Adrenal gland (tissue), 12 donors: ENCODE measurements around the gene ZC3H18. TPM values are rescaled to one million over a fixed set of nuclear protein-coding genes. Genes with fewer than 3 reads are reported as not detected.

ENCODE experiments used
- DNase-seq, 7 donors: peaks; one replicate each; pipeline ENCODE4 v3.0.0-alpha.2; 2019 to 2020
- H3K27ac ChIP-seq, 5 donors: fragments of 200-600 bp; sonication (generic) in 4 of 5; 1 replicate in 3 of 5; 2 replicates in 2 of 5; pipeline versions ENCODE4 v1.5.1 to v1.8.0; 2016 to 2020; ENCODE audit warnings: mild to moderate bottlenecking in 1 of 5
- H3K27me3 ChIP-seq: fragments of 200-600 bp; 2 replicates; pipeline ENCODE4 v1.8.0; 2021
- H3K36me3 ChIP-seq, 2 donors: fragments of 200-600 bp; replicated peaks in 1 of 2; 1 replicate in 1 of 2; 2 replicates in 1 of 2; pipeline versions ENCODE4 v1.5.1 to v1.8.0; 2018 to 2022
- H3K4me1 ChIP-seq, 2 donors: fragments of 200-600 bp; replicated peaks in 1 of 2; 1 replicate in 1 of 2; 2 replicates in 1 of 2; pipeline versions ENCODE4 v1.5.1 to v1.8.0; 2018 to 2021
- H3K4me3 ChIP-seq, 4 donors: fragments of 200-600 bp; sonication (generic) in 3 of 4; one replicate each; pipeline ENCODE4 v1.5.1; 2016 to 2018
- H3K9me3 ChIP-seq, 3 donors: fragments of 200-600 bp; sonication (generic) in 1 of 3; replicated peaks in 1 of 3; 1 replicate in 2 of 3; 2 replicates in 1 of 3; pipeline versions ENCODE4 v1.5.1 to v1.8.0; 2016 to 2021
- CTCF ChIP-seq, 6 experiments: fragments of 450-650 bp in 4 of 6; fragments of 200-600 bp in 2 of 6; sonication (generic) in 1 of 6; IDR thresholded peaks; 1 replicate in 5 of 6; 2 replicates in 1 of 6; pipeline versions ENCODE4 v1.5.1 to v1.8.0; 2016 to 2021; ENCODE audit warnings: antibody characterized with exemption in 6 of 6, mild to moderate bottlenecking in 2 of 6, moderate library complexity in 1 of 6
- POLR2A ChIP-seq, 2 donors: fragments of 450-650 bp; IDR thresholded peaks; one replicate each; pipeline ENCODE4 v1.6.1; 2017; ENCODE audit warnings: antibody characterized with exemption in 2 of 2, mild to moderate bottlenecking in 2 of 2, moderate library complexity in 1 of 2
- WGBS, 4 donors: extraction: QIAGEN DNeasy Blood & Tissue Kit in 2 of 4; methylation state at CpG; one replicate each; pipeline versions ENCODE4 v1.1.5 to v1.1.7; 2013 to 2017; 5-methylcytosine and 5-hydroxymethylcytosine counted together
- intact Hi-C, 2 donors: fragments of 100-400 bp; cut with DNase I; formaldehyde crosslinking; loops; one replicate each; pipeline versions ENCODE4 v1.14.1 to v1.15.0; 2022 to 2023
- polyA plus RNA-seq, 3 donors: library from polyadenylated mRNA; stranded (reverse); fragments of 200-250 nt in 2 of 3; fragments of 350-450 nt in 1 of 3; fragmentation: Illumina TruSeq in 1 of 3; extraction: RNeasy Lipid Tissue Mini Kit (QIAGEN cat#74804) in 1 of 3; gene quantifications; one replicate each; pipeline ENCODE4 v1.2.3, GENCODE V29; 2013 to 2014
- total RNA-seq, 9 donors: library from RNA; depleted of rRNA in 4 of 9; stranded (reverse); fragments of >200 nt in 4 of 9; fragments of 120-200 nt in 1 of 9; fragmentation: NEBNext Ultra II Directional in 1 of 9; extraction: Animal tissue kit (Norgen Biotek cat#: 25700) in 1 of 9; gene quantifications; one replicate each; pipeline versions ENCODE4 v1.1.0 to v1.2.4, GENCODE V29; 2013 to 2023
- donor health status: healthy with polysubstance abuse.
- donor health status: Bipolar disorder and iron deficiency.
- donor health status: DM: yes; HTN: yes; CAD: no.
- donor health status: DM: no; HTN: no; CAD: no.
- donor health status: DM: no; HTN: no; CAD: no.
- donor health status: DM: yes; HTN: yes; CAD: no.

Gene ZC3H18
- total and polyA plus RNA-seq, 12 donors: 6.1 to 49.1 (median 22.9) TPM

GRCh38 chr16:88653596-88654362, 83.6 kb downstream of the ZC3H18 start:
- H3K27ac ChIP-seq: no peak overlapping the region
- intact Hi-C loops: no loop called here
- no peak overlapping the region for H3K4me3 ChIP-seq
- no peak for DNase-seq
- no peak for TF ChIP-seq CTCF (IDR thresholded peaks at IDR 0.05)
- TF ChIP-seq POLR2A (IDR thresholded peaks at IDR 0.05): no peak
- H3K9me3 ChIP-seq: no peaks in the 10 kb centered on the region
- WGBS, 4 donors: 88 to 93% (median 91%) methylated on average over 11 to 32 of the region's 32 CpGs
- no peaks in the 10 kb centered on the region for H3K27me3 ChIP-seq
- peaks cover 0 to 12% of the 10 kb centered on the region in 2 donors for H3K4me1 ChIP-seq
- H3K36me3 ChIP-seq: peaks cover 0 to 13% of the 10 kb centered on the region in 2 donors

- WGBS, 4 donors: 83 to 92% (median 89%) methylated on average over 21 to 28 of the region's 28 CpGs
- intact Hi-C loops: no loop called here
- no peaks in the 10 kb centered on the region for H3K27me3 ChIP-seq
- H3K4me3 ChIP-seq: no peak overlapping the region
- H3K9me3 ChIP-seq: no peaks in the 10 kb centered on the region
- peaks cover 0 to 13% of the 10 kb centered on the region in 2 donors for H3K36me3 ChIP-seq
- no peak for DNase-seq
- H3K27ac ChIP-seq: no peak overlapping the region
- TF ChIP-seq CTCF (IDR thresholded peaks at IDR 0.05): no peak
- no peak for TF ChIP-seq POLR2A (IDR thresholded peaks at IDR 0.05)
- H3K4me1 ChIP-seq: peaks cover 0 to 12% of the 10 kb centered on the region in 2 donors
Observed at GRCh38 chr16:88654363-88655052, 84.3 kb downstream of the ZC3H18 start.

- no peaks in the 10 kb centered on the region for H3K9me3 ChIP-seq
- DNase-seq: no peak
Observed at GRCh38 chr16:88655053-88655732, 85.0 kb downstream of the ZC3H18 start.

More at GRCh38 chr16:88655053-88655732, 85.0 kb downstream of the ZC3H18 start:
- H3K27me3 ChIP-seq: no peaks in the 10 kb centered on the region
- no peak for TF ChIP-seq POLR2A (IDR thresholded peaks at IDR 0.05)
- TF ChIP-seq CTCF (IDR thresholded peaks at IDR 0.05): no peak
- intact Hi-C loops: no loop called here
- 91 to 98% (median 95%) methylated on average over 27 to 50 of the region's 50 CpGs for WGBS, 4 donors
- peaks cover 0 to 13% of the 10 kb centered on the region in 2 donors for H3K36me3 ChIP-seq
- H3K4me1 ChIP-seq: peaks cover 0 to 12% of the 10 kb centered on the region in 2 donors
- no peak overlapping the region for H3K4me3 ChIP-seq
- no peak overlapping the region for H3K27ac ChIP-seq
